NCI-H82 (cell line): ENCODE measurements around the gene FAM151A.
A peak's percentile ranks its signal among the peaks of the same experiment; 100 is the strongest.

Source experiments
- DNase-seq: peaks from one replicate; lab custom pipeline; 2025; lab: John Stamatoyannopoulos, UW

FAM151A gene

DNA sequence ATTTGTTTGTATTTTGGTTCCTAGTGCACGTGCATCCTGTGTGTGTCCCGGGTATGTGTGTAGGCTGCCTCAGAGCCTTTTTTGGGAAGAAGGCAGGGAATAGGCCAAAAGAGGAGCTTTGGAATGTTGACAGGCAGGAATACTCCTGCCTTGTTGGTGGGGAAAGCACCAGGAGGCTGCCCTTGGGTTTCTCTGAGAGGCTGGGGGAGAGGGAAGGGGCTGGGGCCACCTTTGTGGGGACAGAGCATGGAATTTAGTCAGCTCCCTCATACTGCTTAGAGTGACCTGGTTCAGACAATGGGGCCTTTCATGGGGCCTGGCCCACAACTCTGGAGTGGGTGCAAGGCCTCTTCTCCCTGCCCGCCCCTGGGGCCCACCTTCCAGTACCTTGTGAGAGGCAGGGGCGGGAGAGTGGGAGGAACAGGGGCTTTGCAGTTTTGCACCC lies 44.0 kb downstream of the FAM151A start:
- no peak for DNase-seq

DNA sequence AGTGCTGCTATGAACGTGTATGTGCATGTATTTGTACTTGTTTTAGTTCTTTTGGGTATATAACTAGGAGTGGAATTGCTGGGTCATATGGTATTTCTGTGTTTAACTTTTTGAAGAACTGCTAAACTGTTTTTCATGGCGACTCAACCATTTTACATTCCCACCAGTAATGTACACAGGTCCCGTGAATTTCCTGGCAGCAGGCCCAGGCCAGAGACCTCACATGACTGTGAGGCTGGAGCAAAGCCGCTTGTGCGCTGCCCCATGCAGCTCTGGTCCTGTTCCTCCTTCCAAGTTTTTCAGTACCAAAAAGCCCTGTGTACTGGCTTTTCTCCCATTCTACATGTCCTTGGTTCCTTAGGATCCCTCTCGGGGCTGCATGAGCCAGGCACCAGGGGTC lies 45.7 kb downstream of the FAM151A start:
- no peak for DNase-seq

DNA sequence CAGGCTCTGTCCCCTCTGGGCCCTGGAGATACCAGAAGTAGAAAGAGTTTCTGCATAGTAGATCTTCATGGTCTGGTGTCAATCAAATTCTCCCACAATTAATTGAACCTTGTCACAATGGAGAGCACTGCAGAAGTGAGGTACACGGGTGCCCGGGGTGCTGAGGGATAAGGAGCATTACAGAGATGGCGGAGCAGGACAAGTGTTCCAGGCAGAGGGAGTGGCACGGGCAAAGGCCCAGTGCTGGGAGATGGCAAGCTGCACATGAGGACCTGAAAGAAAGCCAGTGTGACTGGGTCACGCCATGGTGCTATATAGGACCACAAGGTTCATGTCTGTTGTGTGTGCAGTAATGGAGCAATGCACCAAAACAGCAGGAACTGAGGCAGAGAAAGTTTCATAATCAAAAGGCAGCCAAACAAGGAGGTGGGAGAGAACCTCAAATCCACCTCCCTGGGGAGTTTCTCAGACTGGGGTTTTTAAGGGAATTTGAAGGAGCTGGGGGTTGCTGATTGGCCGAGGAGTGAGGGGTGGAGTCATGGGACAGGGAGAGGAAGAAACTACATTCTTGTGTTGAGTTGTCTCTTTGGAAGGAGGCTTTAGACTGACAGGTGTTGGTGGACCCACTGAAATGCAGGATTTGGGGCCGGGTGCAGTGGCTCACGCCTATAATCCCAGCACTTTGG lies 47.6 kb downstream of the FAM151A start:
- DNase-seq = peak; percentile 71

DNA sequence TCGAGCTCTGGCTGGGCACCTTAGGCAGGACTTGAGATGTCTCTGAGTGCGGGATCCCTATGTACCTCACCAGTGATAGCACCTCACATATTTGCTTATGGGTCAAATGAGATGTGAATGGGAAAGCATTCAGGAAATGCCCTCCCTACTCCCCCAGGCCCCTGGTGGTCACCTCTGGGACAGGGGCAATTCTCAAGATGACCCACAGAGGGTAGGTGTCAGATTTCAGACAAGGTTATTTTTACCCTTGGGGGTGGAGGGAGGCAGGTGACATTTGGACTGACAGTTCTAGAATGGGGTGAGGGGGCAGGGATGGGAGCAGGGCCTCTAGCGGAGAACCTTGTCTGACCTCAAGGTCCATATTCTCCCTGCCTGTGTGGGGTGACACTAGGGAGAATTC lies 48.2 kb downstream of the FAM151A start:
- no peak for DNase-seq

DNA sequence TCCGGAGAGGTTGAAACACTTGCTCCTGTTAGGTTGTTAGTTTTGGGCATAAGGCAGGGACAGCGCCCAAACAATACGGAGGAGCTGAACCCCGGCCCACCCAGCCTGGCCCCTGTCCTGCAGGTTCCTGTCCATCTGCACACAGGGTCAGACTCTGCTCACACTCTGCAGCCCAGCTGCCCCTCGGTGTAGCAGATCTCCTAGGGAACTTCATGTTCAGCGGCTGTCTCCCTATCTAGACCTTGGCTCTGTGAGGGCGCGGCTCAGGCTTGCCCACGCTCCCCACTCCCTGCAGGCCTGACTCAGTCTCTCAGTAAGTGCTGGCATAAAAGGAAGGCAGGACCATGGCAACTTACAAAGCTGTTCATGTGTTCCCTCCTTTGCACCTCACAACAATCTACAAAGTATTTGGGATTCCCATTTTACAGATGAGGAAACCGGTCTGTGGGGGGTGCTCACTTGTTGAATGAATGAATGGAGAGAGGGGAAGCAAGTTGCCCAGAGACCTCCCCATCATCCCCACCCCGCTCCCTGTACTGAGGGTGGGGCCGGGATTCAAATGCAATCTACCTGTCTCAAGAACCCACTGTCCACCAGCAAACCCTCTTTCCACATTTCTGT lies 49.1 kb downstream of the FAM151A start:
- DNase-seq = no peak

DNA sequence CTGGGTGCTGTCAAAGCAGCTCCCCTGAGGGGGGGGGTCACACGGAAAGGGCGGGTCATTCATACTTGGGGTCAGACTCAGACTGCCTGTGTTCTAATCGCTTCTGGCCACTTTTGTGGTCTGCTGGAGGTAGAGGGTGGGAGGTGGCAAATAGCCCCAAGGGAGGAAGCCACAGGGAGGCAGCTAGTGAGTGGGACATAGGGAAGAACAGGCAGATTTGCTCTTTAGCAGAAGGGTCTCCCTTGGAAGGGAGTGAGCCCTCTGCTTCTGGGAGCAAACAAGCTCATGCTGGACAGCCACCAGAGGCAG lies 50.8 kb downstream of the FAM151A start:
- DNase-seq = no peak

DNA sequence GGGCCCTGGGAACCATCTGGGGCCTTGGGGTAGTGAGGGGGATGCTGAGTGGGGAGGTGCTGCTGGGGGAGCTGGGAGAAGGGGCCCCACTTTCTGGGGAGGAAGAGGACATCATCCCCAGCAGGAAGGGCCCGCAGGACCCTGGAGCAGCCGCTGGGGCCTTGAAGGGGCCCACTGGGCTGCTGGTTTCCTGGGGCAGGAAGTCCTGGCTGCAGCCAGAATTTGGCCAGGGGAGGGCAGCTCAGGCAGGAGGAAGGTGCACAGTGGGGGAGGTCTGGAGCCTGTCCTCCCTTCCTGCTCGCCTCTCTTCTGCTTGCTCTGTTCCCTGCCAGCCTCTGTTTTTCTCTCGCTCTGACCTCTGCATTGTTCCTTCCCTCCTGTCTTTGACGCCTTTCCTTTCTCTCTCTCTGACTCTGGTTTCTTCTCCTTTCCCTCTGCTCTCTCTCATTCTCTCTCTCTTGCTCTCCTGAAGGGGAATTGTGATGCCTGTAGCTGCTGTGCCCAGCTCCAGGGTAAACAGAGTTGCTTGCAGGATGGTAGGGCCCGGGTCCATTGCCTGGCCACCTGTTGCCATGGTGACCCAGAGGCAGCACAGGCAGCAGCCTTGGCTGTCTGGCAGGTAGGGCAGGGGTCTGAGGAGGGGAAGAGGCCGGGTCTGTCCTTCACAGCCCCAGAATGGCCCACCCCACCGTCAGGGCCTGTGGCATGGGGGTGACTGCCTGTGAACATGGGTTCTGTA lies 51.4 kb downstream of the FAM151A start:
- DNase-seq = no peak

DNA sequence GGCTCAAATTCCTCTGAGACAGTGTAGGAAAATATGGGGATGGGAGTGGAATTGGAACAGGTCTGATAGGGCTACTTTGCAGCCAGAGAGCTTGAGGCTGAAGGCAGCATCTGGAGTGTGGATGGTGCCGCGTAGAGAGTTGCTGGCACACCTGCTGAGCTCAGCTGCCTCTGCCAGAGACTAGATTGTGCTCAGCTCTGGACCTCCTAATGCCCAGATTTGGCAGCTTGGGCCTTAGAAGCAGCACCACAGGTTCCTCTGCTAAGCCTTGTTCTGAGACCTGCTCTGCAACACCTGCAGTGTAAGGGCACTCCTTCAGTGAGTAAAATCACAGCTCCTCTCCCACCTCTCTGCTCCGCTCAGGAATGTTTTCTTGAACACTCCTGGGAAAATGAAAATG lies 52.0 kb downstream of the FAM151A start:
- DNase-seq = peak; percentile 65

DNA sequence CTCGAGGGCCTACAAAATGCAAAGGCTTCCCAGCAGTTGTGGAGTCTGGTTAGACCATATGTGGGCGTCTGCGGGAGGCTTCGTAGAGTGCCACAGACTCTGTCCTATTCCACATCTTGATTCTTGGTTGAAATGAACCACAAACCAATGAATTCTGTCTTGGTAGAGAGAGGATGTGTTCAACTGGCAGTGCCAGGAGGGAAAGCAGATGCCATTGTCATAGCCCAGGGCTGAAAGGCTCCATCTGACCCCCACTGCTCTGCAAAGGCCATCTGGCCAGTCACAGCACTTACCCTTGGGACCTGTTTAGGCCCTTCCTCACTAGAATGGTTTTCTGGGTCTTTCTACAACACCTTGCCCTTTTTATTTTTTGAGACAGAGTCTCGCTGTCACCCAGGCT lies 53.2 kb downstream of the FAM151A start:
- DNase-seq = peak; percentile 41

DNA sequence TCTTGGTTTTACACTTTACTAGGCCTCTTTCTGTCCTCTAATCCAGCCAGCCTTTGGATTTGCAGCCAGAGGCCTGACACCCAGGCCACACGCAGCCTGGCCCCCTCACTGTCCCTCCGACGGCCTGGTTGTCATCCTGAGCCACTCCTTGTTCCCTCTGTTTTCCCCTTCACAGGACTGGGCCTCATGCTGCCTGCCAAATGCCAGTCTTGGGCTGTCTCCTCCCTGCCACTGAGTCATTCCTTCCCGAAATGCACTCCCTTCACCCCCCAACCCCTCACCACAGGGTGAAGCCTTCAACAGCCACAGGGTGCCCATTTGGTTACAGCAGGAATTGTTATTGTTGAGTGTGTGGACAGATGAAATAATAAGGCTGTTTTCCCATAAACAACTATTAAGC lies 54.0 kb downstream of the FAM151A start:
- DNase-seq = no peak

DNA sequence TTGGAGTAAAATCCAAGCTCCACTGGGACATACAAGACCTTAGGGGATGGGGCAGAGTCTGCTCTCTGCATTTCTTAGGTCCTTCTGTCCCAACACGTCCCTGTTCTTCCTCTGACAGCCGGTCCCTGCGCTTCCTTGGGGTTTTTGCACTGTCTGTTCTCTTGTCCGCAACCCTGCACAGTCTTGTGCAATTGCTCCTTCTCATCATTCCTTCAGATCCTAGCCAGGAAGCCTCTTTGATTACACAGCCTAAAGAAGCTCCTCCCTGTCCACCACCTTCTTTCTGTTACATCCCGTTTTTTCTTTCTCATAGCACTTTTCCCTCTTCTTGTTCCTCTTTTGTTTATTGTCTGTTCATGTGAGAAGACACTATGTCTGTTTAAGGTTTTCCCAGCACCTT lies 55.4 kb downstream of the FAM151A start:
- DNase-seq = no peak

DNA sequence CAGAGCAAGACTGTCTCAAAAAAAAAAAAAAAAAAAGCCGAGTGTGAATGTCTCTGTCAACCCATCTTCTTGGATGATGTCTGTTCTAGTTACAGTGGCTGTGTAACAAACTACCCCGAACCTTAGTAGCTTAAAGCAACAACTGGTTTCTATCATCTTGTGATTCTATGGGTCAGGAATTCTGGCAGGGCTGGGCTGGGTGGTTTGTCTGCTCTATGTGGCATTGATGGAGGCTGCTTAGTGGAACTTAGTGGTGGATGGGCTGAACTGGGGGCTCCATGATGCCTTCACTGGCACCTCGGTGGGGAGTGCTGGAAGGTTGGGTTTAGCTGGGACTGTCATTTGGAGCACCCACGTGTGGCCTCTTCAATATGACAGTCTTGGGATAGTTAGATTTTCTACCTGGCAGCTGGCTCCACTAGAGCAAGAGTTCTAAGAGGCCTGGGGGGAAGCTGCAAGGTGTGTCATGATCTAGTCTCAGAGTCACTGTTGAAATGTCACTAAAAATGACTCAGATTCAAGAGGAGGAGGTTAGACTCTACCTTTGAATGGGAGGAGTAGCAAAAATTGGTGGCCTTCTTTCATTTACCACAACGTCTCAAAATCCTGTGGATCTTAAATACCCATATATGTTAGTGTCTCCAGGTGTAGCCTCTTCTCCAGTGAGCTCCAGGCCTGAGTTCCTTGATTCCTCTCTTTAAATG lies 56.7 kb downstream of the FAM151A start:
- DNase-seq = peak; percentile 51

DNA sequence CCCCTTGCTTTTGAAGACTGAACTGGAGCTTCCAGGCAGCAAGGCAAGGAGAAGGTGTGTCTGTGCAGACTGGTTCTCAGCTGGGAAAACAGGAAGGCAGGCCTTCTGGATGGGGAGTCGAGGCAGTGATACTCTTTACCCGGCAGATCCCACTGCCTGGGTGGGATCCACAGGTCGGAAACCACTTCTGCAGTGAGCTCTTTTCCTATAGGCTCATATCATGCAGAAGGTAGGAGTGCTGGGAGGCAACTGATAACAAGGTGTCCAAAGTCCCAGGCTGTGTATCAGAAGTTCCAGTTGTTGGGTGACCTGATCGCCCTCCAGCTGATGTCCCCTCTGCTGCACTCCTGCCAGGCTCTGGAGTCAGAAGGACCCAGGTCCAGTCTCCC lies 58.2 kb downstream of the FAM151A start:
- no peak for DNase-seq

DNA sequence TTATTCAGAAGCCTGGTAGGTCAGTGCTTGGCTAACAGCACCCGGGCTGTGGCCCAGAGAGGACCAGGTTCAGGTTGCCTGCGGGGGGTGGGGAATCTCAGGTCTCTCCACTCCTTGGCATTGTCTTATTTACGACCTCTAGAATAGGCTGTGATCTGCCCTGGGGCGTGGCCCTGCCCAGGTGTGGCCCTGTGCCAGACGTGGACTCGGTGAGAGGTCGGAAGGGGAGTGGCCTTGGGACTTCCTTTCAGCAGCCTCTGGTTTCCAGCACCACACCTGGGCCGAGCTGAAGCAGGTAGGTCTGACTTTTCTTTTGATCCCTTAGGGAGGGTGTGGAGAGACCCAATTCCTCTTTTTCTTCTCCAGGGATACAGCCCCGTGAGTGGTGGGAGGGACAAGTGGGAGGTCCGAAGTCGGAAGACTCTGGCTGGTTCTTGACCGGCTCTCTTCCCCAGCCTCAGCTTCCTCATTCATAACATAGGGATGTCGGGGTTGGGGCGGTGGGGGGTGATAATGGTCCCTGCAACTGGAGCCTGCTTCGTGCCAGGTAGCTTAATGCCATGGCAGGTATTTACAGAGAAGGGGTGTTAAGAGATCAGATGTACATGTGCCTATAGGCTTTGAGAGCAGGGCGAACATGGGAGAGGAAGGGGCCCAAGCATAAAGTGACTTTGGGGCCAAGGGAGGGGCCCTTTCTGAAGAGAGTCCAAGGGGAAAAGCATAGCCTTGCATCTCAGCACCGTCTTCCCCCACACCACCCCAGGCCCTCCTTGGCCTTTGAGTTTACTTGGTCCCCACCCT lies 58.8 kb downstream of the FAM151A start:
- DNase-seq = no peak

DNA sequence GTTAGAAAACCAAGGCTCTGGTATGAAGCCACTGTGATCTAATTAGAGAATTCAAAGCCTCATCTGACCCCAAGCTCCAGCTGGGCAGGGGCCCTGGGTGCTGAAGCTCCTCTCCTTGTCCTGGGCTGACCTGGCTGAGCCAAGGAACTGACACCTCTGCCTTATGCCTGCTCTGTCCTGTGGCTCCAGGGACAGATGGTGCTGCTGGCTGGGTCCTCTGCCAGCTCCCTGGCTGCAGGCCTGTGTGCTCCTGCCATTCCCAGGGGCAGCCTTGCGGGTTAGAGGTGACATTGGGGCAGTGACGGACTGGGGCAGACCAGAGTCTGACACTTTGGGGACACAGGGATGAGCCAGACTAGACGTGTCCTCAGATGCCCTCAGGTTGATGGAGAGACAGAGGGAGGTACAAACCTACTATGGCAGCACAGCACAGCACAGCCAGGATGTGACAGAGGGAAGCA lies 63.5 kb downstream of the FAM151A start:
- DNase-seq = peak; percentile 100
